Measurements from ENCODE around the gene CHRM5.

DNA sequence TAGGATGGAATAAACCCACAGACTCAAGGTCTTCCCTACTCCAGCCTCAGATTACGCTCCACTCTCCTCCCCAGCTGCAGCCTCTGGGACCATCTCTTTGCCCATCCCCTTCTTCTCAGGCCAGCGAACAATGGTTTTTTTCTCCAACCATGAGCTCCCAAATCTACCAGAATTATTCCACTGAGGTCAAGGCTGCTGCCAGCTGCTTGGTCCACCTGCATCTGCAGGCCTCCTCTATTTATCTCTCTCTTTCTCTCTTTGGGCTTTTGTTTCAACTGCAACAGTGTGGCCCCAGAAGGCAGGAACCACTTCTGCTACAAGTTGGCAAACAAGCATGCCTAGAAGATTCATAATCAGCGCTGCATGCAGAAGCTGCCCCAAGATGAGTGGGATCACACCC lies 19.1 kb downstream of the CHRM5 start:
- TF ChIP-seq, protein P1, sequence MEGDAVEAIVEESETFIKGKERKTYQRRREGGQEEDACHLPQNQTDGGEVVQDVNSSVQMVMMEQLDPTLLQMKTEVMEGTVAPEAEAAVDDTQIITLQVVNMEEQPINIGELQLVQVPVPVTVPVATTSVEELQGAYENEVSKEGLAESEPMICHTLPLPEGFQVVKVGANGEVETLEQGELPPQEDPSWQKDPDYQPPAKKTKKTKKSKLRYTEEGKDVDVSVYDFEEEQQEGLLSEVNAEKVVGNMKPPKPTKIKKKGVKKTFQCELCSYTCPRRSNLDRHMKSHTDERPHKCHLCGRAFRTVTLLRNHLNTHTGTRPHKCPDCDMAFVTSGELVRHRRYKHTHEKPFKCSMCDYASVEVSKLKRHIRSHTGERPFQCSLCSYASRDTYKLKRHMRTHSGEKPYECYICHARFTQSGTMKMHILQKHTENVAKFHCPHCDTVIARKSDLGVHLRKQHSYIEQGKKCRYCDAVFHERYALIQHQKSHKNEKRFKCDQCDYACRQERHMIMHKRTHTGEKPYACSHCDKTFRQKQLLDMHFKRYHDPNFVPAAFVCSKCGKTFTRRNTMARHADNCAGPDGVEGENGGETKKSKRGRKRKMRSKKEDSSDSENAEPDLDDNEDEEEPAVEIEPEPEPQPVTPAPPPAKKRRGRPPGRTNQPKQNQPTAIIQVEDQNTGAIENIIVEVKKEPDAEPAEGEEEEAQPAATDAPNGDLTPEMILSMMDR (IDR thresholded peaks at IDR 0.05; ENCODE audit: low read length) = no peak
- TF ChIP-seq EZH2phosphoT487 (IDR thresholded peaks at IDR 0.05; ENCODE audit: low read length) (no peak), EZH2 (optimal IDR thresholded peaks at IDR 0.05; ENCODE audit: low read depth, low read length) (no peak)

Data from MM.1S (cell line).